Gastrocnemius medialis (tissue), 4 donors: ENCODE measurements around the gene GRAPL.
"Not testable (repeated sequence)": the region's sequence is repeated elsewhere in the genome, so short reads cannot be mapped to it uniquely, and the experiment has no call there.

Source experiments
- CTCF ChIP-seq, 5 experiments: fragments of 450-650 bp in 3 of 5; fragments of 200-600 bp in 2 of 5; sonication (generic) in 2 of 5; IDR thresholded peaks in 4 of 5; conservative IDR thresholded peaks in 1 of 5; 1 replicate in 4 of 5; 2 replicates in 1 of 5; pipeline ENCODE4 v1.5.1; 2016 to 2019; ENCODE audit warnings: antibody characterized with exemption in 5 of 5, mild to moderate bottlenecking in 3 of 5, moderate library complexity in 3 of 5
- POLR2A ChIP-seq, 2 donors: fragments of 450-650 bp; IDR thresholded peaks; one replicate each; pipeline ENCODE4 v1.6.1; 2017; ENCODE audit warnings: antibody characterized with exemption in 2 of 2, mild to moderate bottlenecking in 2 of 2, moderate library complexity in 2 of 2

DNA sequence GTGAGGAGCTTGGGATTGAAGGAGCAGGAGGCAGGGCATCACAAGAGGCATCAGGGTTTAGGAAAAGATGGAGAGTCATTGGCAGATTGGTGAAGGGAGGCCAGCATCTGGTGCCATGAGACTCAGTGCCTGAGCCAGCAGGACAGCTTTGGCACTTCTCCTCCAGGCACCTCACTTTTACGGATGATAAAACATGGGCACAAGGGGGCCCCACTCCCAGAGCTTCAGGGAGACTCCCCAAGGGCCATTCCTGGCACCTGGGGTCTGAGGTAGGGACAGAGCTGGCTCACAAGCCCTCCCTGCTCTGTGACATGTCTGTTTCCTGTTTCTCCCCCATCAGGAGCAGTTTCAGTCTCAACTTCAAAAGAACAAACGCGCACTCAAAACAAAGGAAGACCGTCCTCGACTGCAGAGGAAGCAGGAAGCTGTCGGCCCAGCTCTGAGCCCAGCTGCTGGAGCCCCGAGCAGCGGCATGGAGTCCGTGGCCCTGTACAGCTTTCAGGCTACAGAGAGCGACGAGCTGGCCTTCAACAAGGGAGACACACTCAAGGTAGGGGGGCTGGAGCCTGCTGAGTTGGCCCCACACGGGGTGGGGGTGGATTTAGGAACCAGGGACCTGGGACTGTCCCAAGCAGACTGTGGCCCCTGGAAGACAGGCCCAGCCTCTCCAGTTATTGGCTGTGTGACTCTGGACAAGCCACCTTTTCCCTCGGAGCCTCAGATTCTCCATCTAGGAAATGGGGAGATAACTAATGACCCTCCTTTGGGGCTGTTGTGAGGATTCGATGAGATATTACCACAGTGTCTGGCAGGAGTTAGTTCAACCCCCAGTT is at the start of gene GRAPL:
- not testable (repeated sequence) for TF ChIP-seq CTCF (IDR thresholded peaks at IDR 0.05 in 4 of 5, conservative IDR thresholded peaks at IDR 0.05 in 1 of 5); POLR2A (IDR thresholded peaks at IDR 0.05)
